SKM-1 (cell line): Measurements from ENCODE around the gene WRNIP1.
A peak's percentile ranks its signal among the peaks of the same experiment; 100 is the strongest.
"Not testable (repeated sequence)": the region's sequence is repeated elsewhere in the genome, so short reads cannot be mapped to it uniquely, and the experiment has no call there.

Source experiments
- DNase-seq: peaks from one replicate; lab custom pipeline; 2025; ENCODE audit not compliant: unreplicated experiment; lab: John Stamatoyannopoulos, UW

Gene WRNIP1

DNA sequence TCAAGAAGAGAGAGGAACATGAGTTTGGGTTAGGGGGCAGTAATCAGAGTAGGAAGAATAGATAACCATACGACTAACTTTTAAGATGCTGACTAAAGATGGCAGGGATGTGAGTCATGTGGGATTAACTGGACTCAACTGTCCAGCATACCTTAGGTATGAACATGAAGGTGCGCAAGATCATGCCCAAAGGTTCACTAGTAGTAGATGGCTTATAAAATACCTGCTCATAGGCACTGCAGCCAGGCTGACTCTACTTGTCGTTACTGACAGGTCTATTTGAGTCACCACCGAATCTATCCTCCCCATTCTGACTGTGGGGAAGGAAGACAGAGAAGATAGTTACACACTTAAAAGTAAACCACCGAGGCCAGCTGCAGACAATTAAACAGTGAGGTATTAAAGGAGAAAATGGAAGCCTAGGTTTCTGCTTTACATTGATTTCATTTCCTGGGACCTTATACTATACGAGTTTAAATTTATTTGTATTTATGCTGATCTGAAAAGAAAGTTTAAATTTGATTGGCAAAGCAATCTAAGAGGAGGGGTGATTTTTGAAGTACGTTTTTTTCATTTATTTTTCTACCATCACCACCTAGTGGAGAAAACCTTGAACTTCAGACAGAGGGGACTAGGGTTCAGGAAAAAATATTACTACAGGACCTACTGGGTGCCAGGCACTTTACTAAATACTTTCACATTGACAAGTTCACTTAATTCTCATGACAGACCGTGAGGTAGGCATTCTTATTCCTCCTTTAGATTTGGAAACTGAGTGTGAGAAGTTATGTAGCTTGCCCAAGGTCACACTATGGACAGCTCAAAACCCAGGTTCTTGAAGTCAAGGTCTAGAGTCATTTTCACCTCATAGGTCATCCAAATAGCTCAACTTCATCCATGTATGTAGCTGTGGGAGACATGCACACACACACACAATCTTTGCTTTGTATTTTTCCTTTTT, 4.0 kb upstream of the WRNIP1 start:
- DNase-seq = peak; percentile 20

- DNase-seq = not testable (repeated sequence)
Measured at GRCh38 chr6:2762868-2763267, 2.3 kb upstream of the WRNIP1 start.

DNA sequence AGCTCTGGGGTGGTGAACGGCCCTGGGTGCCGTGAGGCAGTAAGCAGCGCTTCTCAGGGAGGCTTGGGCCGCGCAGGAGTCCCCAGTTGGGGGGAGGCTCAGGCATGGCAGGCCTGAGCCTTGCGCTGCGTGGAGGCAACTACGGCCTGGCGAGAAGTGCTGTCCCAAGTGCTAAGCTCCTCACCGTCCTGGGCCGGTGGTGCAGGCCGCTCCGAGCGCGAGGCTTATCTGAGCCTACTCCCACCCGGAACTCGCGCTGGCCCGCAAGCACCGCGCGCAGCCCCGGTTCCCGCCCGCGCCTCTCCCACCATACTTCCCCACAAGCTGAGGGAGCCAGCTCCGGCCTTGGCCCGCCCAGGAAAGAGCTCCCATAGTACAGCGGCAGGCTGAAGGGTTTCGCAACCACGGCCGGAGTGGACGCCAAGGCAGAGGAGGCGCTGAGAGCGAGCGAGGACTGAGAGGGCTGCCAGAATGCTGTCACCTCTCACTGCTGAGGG, 1.8 kb upstream of the WRNIP1 start:
- DNase-seq = no peak

DNA sequence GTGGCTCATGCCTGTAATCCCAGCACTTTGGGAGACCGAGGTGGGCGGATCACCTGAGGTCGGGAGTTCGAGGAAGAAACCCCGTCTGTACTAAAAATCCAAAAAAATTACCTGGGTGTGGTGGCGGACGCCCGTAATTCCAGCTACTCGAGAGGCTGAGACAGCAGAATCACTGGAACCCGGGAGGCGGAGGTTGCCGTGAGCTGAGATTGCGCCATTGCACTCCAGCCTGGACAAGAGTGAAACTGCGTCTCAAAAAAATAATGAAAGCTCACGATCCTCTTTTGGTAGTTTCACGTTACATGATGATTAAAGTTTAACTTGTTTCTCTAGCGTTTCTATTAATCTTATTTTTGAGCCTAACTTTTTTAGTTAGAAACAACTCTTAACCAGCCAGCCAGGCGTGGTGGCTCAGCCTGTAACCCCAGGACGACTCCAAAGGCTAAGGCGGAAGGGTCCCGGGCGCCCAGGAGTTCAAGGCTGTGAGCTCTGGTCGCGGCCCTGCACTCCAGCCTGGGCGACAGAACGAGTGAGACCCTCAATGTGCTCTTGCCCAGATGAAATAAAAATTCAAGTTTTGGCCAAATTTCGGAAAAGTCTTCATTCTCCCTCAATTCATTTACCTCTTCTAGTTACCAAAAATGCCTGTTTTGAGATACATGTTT, 1.2 kb upstream of the WRNIP1 start:
- no peak for DNase-seq

GRCh38 chr6:2764610-2765165, 505 bp upstream of the WRNIP1 start:
- peak; percentile 93 for DNase-seq

DNA sequence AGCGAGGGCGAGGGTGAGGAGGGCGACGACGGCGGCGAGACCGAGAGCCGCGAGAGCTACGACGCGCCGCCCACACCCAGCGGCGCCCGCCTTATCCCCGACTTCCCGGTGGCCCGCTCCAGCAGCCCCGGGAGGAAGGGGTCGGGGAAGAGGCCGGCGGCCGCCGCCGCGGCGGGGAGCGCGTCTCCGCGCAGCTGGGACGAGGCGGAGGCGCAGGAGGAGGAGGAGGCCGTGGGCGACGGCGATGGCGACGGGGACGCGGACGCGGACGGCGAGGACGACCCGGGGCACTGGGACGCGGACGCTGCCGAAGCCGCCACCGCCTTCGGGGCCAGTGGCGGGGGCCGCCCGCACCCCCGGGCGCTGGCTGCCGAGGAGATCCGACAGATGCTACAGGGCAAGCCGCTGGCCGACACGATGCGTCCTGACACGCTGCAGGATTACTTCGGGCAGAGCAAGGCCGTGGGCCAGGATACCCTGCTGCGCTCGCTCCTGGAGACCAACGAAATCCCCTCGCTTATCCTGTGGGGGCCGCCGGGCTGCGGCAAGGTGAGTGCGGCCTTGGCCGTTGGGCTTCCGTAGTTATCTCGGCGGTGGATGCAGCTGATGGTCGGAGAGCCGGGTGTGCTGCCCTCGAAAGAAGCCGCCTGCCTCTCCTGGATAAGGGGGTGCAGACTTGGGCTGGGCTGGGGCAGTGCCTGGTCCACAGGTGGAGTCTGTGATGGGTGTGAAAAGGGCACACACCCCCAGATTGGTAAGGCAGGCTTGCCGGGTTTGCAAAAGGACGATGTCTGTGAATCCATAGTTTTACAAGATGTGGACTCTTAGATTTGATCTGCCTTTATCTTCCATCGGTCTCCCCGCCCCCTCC, 938 bp downstream of the WRNIP1 start:
- DNase-seq = no peak

GRCh38 chr6:2766767-2767656, 1.8 kb downstream of the WRNIP1 start:
- no peak for DNase-seq

DNA sequence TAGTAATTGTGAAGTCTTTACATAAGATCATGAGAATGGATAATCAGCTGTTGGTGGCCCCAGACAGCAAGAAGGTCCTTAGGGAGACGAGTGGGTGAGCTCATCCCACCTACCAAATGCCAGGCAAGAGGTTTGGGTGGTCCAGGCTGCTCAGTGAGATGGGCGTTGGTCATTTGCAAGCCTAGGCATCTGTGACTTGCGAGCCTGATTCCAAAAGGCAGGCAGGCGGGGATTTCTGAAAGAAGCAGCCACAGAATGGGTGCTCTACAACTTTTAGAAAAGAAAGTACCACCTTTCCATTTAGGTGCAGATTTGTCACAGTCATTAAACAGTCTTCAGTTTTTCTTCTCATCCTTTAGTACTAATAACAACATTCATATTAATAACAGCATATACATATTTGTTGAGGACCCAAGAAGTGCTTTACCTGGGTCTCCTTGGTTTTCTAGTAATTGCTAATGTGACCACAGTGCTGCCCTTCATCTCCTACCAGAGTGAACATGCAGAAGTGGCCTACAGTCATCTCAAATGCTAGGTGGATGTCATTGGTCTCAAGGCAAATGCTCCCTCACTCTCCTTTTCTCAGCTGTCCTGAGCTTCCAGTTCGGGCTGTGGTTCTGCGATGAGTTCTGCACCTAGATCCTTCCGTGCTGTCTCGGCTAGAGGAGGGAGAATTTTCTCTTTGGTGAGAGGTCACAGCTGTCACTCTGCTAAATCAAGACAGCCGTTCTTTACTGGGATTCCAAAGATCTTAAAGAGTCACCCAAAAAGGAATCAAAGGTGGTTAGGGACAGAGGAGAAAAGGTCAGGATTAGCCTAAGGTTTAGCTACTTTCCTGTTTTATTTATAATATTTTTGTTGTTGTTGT, 2.7 kb downstream of the WRNIP1 start:
- no peak for DNase-seq

GRCh38 chr6:2768696-2769095, 3.5 kb downstream of the WRNIP1 start:
- no peak for DNase-seq

GRCh38 chr6:2770171-2770570, 5.0 kb downstream of the WRNIP1 start:
- DNase-seq = no peak

DNA sequence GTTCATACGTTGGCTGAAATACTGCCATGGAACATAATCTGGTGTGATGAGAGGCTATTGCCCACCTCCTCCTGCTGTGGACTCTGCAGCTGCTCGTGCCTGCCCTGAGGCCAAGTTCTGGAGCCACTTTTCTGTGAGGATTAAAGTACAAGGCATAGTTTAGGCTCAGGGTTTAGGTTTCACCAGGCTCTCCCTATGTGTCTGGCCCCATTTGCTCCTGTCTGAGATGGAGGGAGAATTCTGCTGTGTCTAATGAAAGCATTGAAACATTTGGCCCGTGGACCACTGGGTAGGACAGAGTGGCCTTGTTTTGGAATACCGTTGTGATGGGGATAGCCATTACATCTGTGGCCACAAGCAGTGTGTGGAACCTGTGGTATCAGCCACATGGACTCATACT, 5.9 kb downstream of the WRNIP1 start:
- DNase-seq = no peak

GRCh38 chr6:2772840-2773239, 7.6 kb downstream of the WRNIP1 start:
- no peak for DNase-seq

DNA sequence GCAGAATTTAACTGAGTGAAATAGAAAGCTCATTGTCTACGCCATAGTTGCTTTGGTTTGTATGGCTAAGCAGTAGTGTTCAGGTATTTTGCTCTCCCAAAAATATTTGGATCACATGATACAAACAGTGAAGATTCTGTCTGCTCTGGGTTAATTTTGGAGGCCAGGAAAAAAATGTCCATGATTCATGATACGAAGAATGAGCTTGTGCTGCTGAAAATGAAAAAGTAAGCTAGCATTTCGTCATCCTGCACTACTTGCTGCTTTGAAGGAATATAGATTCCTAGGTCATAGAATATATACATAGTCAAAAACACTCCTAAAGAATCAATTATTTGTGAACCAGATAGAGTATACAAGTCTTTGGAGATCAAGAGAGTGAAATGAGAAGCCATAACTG, 8.3 kb downstream of the WRNIP1 start:
- DNase-seq = no peak

DNA sequence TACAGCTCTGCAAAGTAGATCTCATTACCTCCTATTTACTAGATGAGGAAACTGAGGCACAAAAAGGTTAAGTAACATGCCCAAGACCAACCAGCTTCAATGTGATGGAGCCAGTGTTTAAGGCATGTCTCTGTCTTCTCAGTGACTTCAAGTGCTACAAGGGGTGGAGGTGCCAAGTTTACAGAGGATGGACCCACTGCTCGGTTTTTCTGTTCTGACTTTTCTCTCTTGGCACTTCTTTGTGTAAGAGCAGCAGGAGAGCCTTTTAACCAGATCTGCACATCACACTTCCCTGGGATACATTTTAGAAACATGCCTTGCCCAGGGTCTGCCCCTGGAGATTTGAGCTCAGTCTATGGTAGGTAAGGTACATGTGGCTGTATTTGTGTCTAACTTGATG, 9.8 kb downstream of the WRNIP1 start:
- no peak for DNase-seq

DNA sequence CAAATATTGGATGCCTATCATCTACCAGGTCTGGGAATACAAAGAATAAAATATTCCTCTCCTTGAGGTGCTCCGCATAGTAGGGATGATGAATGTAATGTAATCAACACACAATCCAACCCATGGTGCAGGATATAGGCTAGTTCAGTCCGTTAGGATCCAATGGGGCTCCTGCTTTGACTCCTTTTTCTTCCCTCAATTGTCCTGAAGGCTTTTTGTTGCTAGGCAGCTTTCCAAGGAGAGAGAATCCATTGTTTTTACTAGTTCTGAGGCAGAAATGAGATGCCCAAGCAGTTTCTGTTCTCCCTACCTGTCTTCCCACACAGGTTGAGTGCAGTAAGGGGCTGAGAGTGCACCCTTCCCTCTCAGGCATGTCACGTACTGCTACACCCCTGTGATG, 12.1 kb downstream of the WRNIP1 start:
- DNase-seq = no peak

- DNase-seq = no peak
Measured at GRCh38 chr6:2780102-2780737, 15.0 kb downstream of the WRNIP1 start.

- DNase-seq = no peak
Measured at GRCh38 chr6:2781685-2782355, 16.6 kb downstream of the WRNIP1 start.

DNA sequence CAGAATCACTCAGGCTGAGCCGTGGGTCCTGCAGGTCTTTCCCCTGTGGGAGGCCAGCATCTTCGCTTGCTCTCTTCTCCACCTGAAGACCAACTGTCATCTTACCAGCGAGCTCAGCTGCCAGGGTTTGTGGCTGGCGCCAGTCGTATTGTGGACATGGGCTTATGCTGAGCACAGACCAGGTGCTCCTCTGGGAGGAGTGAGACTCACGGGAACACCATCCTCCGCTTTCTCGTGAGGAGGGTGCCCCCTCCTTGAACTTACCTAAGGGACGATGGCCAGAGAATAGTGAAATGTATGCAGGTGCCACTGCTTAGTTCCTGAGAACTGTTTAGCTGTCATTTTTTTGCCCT, 17.1 kb downstream of the WRNIP1 start:
- no peak for DNase-seq
